GM13977 (cell line): ENCODE measurements around the gene STK33.

Experiments
- DNase-seq: peaks from one replicate; pipeline ENCODE4 v3.0.0; 2012; ENCODE audit warnings: low spot score
- CTCF ChIP-seq: IDR thresholded peaks from 2 replicates; pipeline ENCODE4 v1.5.1; 2012; ENCODE audit warnings: mild to moderate bottlenecking, control low read depth; ENCODE audit not compliant: insufficient read depth; ENCODE audit errors: extremely low read depth, missing control alignments
- in situ Hi-C: fragments of 300-500 bp; cut with MboI; formaldehyde crosslinking; loops from one replicate; pipeline ENCODE4 v1.12.0; 2022; ENCODE audit warnings: low sequenced_read_pairs, low pct_unique_long_range_greater_than_20kb, mixed read lengths, inconsistent platforms; ENCODE audit not compliant: unreplicated experiment

STK33 gene

GRCh38 chr11:8605971-8606563 is 12.0 kb upstream of the STK33 start:
- TF ChIP-seq CTCF, result no peak
- in situ Hi-C loops, result no loop called here
- no peak for DNase-seq

GRCh38 chr11:8604078-8604723 is 10.2 kb upstream of the STK33 start:
- peak; percentile 88 for TF ChIP-seq CTCF
- DNase-seq, result peak; percentile 54
- in situ Hi-C loops, result no loop called here

GRCh38 chr11:8603696-8604077 is 9.7 kb upstream of the STK33 start:
- no peak for TF ChIP-seq CTCF
- in situ Hi-C loops, result no loop called here
- DNase-seq, result no peak

GRCh38 chr11:8601376-8602133 is 7.5 kb upstream of the STK33 start:
- no peak for TF ChIP-seq CTCF
- DNase-seq, result no peak
- in situ Hi-C loops, result no loop called here

GRCh38 chr11:8598506-8598905 is 4.5 kb upstream of the STK33 start:
- no peak for DNase-seq
- in situ Hi-C loops, result no loop called here
- TF ChIP-seq CTCF, result no peak

- in situ Hi-C loops, result no loop called here
- no peak for TF ChIP-seq CTCF
- no peak for DNase-seq
Measured at GRCh38 chr11:8597182-8597581, 3.2 kb upstream of the STK33 start.
